ENCODE results near the gene NSF.
"Not testable (repeated sequence)": the region's sequence is repeated elsewhere in the genome, so short reads cannot be mapped to it uniquely, and the experiment has no call there.

The NSF gene

DNA sequence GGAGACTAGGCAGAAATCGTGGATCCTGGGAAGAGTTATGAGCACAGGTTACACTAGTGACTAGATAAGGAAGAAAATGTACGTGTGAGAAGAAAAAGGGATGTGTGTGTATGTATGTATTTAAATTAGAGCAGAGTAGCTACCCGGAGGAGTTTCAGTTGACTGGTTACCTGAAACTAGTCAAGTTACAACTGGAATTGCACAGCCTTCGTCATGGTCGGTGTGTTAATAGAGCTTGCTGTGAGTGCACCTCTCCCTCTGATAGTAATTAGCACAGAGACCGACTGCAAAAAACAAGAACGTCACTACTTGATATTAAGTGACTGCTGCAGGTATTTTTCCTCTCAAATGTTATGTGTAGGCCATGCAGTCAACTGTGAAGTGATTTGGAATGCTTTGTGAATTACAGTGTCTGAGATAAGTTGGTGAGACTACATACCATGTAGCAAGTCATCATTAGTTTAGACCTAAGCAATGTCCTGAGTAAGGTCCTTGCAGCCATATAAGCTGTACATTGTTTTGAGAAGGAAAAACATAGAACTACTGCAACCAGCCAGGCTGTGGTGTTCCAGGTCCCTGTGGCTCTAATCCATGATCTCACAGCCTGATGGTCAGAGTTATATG, 132.3 kb downstream of the NSF start:
- DNase-seq: no peak

DNA sequence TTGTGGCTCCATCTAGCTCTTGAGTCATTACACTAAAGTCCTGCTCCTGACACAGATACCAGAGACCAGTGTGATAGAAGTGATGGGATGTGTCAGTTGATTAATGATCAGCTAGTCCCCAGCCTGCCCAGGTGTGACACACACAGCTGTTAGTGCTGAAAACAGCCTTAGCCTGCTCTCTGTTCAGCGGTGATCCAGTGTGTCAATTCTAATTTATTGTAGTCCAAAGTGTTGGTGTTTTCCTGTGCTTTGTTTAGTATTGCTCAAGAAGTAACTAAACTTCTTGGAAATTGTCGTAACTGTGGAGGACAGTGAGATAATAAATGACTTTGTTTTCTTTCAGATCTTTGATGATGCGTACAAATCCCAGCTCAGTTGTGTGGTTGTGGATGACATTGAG, 135.7 kb downstream of the NSF start:
- DNase-seq: peak; percentile 22

DNA sequence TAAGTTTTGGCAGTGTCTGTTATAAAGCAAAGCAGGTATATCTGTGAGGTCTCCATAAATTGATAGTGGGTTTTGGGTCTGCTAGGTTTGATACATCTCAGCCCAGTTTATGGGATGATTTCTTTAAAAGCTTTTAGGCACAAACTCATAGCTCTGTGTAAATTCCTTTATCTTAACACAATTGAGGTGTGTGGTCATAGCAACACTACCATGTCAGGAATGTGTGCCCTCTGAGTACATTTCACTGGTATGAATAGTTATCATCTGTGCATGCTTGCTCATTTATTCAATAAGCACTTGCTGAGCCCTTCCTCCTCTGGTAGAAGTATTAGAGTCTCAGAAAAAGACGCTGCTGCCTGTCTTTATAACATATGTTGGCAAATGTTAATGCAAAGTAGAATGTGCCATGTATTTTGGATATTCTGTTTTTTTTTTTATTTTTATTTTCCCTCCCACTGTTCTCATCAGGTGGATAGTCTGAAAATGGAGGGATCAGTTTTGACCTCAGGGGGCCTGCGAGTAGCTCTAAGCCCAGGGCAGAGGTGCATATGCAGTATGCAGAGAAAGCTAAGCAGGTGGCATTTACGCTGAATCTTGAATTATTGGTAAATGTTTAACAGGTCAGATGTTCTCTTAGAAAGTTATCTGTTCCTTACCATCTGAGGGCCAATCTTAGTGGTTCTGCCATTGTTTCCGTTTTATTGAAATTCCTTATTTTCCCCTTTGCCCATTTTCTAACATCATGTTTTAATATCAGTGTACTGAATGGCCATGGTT, 137.3 kb downstream of the NSF start:
- peak; percentile 87 for DNase-seq

DNA sequence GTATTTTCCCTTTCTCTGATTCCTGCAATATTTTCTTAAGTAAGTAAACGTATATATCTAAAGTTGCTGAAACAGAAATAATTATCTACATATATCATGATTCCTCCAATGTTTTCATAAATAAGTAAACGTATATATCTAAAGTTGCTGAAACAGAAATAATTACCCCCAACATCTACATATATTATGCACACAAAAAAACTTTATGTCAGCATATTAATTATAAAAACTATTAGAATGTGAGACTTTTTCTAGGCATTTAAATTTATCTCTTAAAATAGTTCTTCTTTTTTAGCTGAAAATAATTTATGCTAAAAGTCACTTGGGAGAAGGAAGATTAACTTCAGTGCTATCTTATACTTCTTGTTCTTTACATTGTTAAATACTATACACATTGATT, 139.6 kb downstream of the NSF start:
- DNase-seq: no peak

DNA sequence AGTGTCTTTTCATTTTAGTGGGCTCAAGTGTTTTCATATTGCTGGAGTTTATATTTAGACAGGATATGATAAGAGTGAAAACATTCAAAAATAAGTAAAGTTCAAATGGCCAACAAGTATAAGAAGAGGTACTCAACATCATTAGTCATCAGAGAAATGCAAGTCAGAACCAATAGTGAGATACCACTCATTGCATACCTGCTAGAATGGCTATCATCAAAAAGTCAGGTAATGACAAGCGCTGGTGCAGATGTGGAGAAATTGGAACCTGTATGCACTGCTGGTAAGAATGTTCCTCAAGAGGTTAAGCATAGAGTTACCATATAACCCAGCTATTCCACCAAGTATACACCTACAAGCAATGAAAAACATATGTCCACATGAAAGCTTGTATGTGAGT, 140.2 kb downstream of the NSF start:
- DNase-seq: no peak

DNA sequence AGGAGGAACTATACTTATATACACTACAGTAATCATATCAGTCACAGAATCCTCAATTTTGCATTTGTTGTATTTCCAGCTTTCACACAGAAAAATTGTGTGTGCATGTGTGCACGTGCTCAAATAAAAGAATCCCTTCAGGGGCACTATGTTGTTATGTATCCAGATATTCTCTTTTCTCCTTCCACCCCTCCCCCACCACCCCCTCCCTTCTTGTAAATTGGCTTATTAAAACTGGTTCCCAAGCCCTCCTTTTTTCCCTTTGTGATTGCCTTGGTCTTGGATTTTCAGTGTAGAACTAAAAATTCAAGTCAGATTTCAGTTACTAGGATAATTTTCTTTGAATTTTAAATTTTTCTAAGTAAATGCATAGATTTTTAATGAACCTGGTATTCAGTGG, 141.7 kb downstream of the NSF start:
- no peak for DNase-seq

DNA sequence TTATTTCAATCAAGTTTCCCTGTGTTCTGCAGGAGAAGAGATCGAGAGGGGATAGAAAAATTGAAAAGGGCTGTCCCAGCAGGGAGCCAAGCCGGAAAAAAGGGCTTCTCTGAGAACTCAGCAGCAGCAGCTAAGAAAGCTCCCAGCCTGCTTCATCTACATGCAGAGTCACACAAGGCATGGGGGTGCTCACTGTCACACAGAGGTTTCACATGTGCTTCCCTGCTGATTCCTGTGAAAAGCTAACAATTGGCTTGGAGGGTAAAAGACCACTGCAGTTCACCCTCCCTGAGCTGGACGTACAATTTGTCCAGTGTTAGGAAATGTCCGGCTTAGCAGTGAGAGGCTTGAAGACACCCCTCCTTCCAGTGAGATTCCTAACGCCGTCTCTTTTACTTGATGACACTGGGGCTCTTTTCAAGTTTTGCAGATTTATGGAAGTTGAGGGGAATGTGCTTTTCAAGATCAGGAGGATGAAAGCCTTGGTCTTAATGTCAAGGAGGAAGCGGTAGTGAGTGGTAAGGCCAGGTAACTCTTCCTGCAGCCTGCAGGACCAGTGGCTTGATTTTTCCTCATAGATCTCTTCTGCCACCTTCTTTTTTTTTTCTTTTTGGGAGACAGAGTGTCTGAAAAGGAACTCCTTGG, 142.4 kb downstream of the NSF start:
- peak; percentile 37 for DNase-seq

DNA sequence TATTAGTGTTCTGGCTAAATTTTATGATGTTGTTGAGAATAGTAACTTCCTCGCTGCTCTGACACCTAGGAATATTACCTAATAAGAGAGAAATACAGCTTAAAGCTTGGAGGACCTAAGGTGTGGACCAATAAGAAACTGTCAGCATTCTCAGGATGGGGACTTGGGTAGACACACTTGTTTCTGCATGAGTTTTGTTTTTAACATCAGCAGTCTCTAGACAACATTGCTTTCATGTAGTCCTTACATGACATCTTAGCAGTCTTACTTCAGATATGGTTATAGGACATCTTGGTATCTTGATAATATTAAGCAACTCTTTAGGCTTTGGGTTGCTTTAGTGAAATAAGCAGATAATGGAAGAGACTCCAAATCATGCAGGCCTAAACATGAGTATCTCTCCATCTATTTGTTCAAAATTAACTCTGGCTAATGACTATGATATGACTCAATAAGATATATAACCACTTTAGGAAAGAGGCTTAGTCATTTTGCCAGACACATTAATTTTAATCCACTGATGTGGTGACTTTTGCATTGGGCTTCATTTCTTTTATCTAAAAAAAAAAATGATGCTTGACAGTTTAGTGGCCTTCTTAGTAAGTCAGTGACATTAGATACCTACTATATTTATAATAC, 143.5 kb downstream of the NSF start:
- peak; percentile 80 for DNase-seq

DNA sequence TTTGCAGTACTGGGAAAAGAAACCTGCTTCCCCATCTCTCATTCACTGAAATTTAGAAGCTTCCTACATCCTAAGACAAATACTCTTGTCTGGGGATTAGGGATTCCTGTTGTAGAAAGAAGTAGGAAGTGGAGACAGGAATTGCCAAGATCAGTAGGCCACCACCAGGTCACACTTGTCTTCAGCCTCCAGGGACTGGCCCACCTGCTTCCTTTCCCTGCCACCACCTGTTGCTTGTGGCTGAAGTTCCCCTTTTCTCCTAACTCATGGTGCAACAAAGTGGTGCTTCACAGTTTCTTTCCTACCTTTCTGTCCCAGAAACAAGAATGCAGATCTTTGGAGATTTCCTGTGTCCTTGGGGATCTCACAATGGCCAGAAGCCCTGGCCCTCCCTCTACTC, 145.6 kb downstream of the NSF start:
- DNase-seq: no peak

DNA sequence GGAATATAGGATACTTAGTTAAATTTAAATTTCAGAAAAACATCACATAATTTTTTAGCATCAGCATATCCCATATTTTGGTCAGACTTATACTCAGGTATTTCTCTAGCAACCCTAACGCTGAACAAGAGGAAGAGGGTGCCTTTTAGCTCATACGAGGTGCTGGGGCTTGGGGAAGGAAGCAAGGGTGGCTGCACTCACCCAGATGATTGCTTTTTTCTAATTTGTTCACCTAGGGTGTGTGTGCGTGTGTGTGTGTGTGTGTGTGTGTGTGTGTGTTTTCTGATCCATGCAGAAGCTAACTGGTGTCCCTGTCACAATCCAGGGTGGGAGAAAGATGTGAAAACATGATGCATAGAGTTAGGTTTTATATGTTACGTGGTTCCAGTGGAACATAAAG, 146.9 kb downstream of the NSF start:
- DNase-seq: no peak

DNA sequence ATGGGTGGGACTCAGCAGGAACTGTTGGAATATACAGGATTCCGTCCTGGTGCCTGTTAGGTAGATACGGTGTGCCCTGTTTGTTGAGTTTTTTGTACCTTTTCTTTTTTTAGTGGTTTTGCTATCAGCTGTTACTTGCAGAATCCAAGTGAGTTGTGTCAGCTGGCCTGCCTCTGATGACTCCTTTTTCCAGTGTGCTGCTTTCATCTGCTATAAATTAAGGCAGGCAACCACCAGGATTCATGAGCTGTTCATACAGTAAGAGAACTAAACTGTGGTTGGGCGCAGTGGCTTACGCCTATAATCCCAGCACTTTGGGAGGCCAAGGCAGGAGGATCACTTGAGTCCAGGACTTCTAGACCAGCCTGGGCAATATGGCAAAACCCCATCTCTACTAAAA, 148.1 kb downstream of the NSF start:
- DNase-seq: peak; percentile 42

DNA sequence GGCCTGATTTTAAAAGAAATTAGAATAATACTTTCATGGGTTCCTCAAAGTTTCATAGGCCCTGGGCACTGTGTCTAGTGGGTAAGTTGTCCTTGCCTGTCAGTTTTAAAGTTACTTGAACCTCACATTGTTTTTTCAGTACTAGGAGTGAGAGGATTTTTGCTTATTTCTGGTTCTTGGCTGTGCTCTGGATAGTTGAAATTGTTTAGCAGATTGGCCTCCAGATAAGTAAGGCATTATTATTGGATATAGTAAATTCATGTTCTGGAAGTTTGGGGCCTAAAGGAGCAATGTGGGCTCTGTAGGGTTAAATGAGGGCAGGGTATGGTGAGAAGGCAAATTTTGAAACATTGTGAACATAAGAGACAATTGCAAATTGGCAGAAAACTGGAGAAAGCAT, 149.5 kb downstream of the NSF start:
- DNase-seq: no peak

DNA sequence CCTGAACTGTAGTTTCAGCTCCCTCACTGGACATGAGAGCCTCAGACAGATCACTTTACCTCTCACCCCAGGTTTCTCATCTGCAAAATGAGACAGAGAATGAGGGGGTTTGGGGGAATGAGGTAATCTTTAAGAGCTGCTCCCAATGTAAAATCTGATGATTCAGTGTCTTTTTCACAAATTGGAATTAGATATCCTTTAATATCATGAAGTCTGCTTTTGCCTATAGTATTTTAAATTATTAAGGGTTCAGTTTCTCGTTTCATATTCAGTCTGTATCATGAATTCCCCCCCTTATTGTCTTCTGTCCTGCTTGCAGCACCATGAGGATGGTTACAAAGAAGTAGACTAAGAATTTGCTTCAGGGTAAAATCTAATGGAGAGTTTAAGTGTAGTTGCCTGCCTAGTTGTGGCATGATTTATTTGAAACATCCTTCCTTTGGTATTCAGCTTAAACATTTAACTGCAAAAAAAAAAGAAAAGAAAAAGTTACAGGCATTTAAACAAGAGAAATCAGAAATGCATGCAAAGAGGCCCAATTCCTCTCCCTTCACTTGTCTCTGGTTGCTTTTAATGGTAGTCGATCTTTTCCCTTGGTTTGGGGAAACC, 150.8 kb downstream of the NSF start:
- DNase-seq: no peak

DNA sequence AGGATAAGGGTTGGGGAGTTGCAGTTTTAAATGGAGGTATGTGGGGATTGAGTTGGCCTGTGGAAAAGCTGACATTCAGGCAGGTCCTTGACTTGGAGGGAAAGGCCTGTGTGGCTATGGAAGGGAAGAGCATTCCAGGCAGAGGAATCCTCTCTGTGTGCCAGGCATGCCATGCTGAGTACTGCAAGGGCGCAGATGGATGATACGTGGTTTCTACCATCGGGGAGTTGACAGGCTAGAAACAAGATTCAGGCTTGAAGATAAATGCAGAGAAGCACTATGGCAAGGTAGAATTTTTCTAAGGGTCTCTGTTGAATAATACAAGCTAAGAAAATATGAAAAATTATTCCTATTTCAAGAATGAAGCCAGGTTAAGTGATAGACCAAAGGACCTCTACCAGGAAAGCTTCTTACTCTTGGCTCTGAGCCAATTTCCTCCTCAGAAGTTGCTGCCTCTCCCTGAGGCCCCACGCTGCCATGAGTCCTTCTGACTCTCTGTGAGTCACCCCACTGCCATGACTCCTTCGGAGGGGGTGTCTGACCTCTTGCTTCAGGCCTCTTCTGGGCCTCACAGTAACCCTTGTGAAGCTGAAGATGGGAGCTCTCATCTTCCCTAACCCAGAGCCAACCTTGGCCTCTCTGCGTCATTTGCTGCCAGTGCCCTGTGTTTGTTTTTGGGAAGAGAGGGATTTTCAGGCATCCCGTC, 152.2 kb downstream of the NSF start:
- DNase-seq: peak; percentile 90

DNA sequence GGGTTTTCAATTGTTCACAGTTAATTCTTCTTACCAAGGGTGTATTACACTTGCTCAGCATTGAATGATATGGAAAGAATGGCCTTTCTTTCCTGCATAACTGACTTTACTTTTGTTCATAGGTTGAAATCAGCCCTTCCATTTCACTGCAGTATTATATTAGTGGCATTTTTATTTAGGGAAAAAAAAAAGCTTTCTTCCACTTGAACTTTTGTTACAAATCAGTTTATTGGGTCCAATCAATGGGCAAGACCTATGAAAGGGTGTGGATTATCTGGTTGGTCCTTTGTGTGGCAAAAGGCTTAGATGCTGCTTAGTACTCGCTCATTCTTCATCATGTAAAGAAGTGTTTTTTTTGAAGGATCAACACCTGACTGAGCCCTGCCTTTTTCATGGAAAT, 154.0 kb downstream of the NSF start:
- DNase-seq: no peak

DNA sequence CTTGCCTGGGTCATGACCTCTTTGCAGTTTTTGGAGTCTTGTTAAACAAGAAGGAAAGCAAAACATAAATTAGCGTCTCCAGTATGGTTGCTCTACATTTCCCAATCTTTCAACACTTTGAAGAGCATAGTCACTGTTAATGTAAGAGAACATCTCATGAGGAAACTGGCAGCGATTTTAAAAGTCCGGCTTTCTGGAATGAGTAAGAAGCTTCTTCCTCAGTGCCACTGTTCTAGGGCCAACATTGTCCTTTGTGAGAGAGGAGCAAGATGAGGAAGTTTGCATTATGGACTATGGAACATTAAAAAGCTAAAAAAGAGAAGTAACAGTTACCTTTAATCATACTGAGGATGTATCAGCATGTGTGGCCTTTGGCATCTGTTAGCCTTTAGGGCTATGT, 154.9 kb downstream of the NSF start:
- no peak for DNase-seq

DNA sequence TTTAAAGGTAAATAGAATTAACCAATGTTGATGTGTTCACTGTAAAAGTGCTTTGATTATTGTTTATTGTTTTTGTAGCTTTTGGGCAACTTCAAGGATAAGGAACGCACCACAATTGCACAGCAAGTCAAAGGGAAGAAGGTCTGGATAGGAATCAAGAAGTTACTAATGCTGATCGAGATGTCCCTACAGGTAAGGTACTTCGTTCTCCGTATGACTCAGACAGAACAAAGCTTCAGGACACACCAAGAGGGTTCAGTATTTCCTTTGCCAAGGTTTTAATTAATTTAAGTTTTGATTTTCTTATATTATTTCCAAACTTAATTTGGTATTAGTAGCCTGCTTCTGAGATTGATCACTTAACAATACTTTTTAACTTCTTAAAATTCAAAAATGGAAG, 161.0 kb downstream of the NSF start:
- no peak for DNase-seq

DNA sequence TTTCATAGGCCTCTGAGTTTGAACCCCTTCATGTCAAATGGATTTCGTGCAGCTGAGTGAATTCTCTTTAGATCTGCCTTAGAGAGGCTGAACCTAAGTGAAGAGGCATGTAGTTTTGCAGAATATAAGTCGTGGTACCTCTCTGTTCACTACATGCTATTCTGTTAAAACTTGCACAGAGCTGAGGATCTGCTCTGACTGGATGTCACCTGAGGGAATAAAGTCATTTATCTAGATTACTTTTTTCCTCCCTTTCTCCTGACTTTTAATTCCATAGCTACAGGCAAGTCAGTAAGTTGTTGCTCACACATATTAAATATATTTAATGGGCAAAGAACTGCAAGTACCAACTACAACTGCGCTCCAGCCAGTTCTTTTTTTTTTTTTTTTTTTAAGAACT, 163.3 kb downstream of the NSF start:
- DNase-seq: no peak

DNA sequence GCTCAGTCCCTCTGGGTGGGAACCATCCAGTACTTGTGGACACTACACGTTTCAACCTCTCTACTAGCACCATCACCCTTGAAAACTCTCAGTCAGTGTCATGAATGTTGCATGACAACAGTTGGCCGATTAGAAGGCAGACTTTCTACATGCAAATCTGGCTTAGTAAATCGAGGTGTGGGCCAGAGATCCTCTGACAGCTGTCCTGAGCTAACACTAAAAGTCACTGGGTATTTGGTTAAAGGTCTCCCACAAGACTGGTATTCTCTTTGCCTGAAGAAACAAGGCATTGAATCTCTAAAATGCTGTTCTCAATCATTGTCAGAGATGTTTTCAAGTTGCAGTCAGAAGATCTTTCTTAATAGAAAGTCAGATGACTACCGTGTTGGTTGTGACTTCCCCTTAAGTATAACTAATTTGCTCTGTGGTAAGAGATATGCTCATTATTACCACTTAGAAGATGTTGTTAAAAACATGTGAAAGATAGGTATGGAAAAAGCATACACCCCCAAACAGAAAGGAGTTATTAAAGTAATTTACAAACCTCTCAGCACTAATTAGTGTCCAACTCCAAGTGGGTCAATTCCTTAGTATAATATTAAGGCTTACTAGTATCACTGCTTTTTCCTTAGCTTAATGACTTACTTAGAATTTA, 165.7 kb downstream of the NSF start:
- DNase-seq: no peak

DNA sequence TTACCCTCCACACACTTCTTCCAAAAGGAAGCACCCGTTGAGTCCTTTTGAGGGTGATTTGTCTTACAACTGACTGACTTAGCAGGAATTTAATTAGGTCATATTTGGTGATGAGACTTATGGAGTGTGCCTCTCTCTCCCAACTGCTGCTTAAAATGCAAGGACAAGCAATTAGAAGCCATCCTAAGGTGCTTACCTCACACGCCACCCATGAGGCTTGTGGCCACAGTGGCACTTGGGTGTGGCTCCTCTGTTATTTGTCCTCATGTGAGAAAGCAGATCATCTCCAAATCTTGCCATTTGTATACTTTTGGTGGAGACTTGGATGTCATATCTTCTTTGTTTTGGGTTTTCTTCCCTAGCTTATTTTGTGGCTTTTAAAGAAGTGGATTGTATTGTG, 166.4 kb downstream of the NSF start:
- DNase-seq: no peak

DNA sequence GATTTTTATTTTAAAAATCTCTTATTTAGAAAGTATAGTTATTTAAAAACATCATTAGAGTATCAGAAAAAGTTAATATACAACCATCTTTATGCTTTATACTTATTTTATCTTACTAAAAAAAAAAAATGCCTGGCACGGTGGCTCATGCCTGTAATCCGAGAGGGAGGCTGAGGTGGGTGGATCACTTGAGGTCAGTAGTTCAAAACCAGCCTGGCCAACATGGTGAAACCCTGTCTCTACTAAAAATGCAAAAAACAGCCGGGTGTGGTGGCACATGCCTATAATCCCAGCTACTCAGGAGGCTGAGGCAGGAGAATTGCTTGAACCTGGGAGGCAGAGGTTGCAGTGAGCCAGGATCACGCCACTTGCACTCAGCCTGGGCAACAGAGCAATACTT, 167.1 kb downstream of the NSF start:
- DNase-seq: not testable (repeated sequence)

DNA sequence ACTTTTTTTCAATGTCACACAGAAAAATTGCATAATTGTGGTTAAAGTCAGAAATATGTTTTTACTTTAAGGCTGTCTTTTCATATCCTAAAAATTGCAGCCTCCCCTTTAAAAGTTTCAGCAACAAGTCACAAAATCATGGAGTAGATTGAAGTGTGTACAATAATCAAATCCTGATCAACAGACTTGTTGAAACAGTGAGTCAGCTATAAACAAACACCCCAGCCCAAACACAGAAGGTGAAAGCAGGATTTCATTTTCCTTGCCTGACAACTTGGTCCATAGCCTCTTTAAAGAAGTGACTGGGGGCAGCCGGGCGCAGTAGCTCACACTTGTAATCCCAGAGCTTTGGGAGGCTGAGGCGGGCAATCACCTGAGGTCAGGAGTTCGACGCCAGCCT, 168.1 kb downstream of the NSF start:
- DNase-seq: no peak
